GM18505 (cell line): ENCODE data around the gene SHE.

ENCODE experiments used
- ATAC-seq: cut with Tn5 transposase; IDR thresholded peaks from one replicate; pipeline ENCODE4 v1.9.1; 2021; ENCODE audit not compliant: unreplicated experiment
- POLR2A ChIP-seq: IDR thresholded peaks from 4 replicates; pipeline ENCODE4 v1.6.1; 2011; ENCODE audit warnings: borderline replicate concordance; ENCODE audit not compliant: insufficient read depth, insufficient read length; ENCODE audit errors: extremely low read depth

The SHE gene

DNA sequence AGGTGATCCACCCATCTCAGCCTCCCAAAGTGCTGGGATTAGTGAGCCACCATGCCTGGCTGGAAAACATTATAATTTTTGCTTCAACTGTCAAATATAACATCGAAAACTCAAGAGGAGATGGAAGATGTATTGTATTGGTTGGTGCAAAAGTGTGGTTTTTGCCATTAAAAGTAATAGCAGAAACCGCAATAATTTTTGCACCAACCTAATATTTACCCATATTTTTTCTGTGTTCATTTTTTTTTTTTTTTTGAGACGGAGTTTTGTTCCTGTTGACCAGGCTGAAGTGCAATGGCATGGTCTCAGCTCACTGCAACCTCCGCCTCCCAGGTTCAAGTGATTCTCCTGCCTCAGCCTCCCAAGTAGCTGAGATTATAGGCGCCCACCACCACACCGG is 27.1 kb upstream of the SHE start:
- no peak for TF ChIP-seq POLR2A
- no peak for ATAC-seq

DNA sequence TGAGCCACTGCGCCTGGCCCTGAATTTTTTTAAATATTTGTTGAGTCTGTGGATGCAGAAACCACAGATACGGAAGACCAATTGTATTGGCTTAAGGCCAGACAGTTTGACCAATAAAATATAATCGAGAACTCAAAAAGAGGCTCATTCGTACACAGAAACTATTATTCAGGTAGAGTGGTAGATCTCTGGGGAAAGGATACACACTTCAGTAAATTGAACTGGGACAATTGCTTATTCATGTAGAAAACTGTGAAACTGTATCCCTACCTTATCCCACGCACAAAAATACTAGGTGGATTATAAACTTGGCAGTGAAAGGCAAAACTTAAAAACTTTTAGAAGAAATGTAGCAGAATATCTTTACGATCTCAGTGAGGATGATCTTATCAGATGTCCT is 25.0 kb upstream of the SHE start:
- ATAC-seq: no peak
- TF ChIP-seq POLR2A: no peak

DNA sequence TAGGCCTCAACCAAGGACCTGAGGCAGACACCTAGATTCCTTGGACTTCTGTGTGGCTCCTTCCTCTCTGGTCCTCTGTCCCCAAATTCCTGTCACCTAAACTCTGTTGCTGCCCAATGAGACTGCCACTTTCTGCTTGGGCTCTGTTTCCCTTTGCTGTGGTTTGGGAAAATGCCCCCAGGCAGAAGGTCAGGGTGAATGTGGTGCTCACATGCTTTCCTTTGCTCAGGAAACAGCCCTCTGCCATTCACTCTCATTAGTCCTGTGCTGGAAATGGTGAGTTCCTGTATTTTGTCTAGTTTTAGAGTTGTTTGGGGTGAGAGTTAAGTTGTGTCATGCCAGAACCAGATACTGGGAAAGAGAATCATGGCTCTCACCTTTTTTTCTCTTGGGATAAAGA is 22.7 kb upstream of the SHE start:
- no peak for TF ChIP-seq POLR2A

DNA sequence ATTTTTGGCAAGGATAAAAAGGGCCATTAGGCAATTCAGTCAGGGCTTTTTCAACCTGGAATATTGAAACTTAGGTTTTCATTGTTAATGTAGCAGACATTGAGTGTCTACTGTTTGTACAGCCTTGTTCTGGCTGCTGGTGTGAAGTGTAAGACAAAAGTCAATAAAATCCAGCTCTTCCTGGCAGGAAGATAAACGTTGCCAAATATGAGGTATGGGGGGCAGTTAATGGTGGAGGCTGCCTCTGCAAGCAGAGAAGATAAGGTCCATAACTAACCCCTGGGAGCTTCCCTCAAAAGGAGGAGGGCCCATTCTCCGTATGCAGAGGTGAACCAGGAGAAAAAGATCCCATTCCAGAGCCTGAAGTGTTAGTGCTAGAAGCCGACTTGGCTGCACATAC is 19.5 kb upstream of the SHE start:
- ATAC-seq: no peak
- TF ChIP-seq POLR2A: no peak

More for the DNA sequence above, 22.7 kb upstream of the SHE start:
- no peak for ATAC-seq

DNA sequence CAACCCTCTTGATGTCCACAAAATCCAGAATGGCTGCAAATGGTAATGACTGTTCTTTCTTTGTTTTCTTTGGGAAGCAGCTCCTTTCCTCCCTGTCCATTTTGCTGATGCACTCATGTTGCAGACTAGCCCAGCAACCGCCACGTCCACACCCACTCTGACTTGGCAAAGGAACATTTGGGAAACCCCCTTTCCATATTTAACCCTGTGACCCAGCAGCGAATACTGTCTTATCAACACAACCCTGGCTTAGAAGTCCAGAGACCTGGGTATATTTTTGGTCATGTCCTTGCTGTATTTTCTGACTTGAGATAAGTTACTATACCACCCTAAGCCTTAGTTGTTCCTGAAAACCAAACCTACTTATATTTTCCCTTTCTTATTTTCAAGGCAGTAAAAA is 18.1 kb upstream of the SHE start:
- no peak for ATAC-seq
- no peak for TF ChIP-seq POLR2A

DNA sequence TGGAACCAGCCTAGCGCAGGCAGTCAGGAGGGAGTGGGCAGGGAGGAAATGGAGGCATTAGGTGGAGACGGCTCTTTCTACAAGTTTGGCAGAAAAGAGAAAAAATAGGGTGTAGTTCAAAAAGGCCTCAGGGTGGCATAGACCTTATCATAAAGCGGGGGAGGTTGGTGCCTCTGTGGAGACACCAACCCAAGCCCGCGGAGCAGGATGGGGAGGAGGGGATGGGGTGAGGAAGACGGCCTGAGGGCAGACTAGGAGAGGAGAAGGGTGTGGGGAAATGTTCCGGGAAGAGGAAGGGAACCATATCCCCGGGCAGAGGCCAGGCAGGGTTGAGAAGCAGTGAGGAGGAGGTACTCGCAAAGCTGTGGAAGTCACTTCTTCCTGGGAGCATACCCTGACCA is 17.4 kb upstream of the SHE start:
- ATAC-seq: no peak
- TF ChIP-seq POLR2A: no peak

DNA sequence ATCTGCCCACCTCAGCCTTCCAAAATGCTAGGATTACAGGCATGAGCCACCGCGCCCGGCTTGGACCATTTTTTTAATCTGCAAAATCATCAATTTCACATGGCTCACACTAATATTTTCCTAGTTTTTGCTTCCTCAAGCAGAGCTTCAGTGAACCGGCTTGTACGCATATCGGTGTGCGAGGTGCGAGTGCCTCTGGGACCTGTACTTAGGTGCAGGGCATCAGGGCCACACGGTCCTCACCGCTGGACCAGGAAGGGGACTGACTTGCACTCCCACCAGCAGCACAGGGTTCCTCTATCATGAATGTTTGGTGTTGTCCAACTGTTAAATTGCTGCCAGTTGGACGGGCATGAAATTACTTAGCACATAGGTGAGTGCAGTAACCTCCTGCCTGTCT is 15.4 kb upstream of the SHE start:
- no peak for ATAC-seq

DNA sequence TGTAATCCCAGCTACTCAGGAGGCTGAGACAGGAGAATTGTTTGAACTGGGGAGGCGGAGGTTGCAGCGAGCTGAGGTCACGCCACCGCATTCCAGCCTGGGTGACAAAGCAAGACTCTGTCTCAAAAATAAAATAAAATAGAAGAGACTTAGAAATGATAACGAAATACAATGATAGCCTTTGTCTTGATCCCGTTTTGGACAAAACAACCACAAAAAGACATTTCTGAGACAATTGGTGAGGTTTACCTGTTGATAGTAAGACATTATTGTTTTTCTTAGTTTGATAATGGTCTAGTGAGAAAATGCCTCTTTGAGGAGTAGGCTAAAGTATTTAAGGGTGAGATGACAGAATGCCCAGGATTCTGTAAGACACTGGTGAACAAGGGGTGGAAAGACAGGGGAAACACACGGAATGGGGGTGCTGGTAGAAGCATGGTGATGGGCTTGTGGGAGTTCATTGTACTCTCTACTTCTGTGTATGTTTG is 11.9 kb upstream of the SHE start:
- ATAC-seq: no peak
- no peak for TF ChIP-seq POLR2A

More for the DNA sequence above, 15.4 kb upstream of the SHE start:
- TF ChIP-seq POLR2A: no peak

DNA sequence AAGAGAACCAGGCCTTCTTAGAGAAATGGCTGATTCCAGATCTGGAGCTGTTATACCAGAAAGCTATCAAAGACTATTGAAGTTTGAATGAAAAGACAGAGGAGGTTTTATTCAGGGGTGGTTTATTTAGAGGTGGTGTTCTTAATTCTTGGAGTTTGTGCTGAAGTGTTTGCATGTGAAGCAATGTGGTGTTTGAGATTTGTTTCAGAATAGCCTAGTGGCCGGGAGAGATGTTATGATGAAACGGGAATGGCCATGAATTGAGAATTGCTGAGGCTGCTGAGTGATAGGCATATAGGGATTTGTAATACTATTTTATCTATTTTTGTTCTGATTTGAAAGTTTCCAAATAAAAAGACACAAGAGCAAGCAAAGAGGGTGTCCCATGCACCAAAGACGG is 10.5 kb upstream of the SHE start:
- TF ChIP-seq POLR2A: no peak
- ATAC-seq: no peak

DNA sequence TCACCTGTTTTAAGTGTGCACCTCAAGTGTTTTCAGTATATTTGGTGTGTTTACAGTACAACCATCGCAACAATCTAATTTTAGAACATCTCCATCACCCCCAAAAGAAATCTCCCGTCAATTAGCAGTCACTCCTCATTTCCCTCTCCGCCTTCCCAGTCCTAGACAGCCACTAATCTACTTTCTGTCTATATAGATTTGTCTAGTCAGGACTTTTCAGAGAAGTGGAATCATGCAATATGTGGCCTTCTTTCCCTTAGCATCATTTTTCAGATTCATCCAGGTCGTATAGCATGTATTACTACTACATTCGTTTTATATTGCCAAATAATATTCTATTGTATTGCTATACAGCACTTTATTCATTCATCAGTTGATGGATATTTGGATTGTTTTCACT is 1.7 kb upstream of the SHE start:
- ATAC-seq: no peak
- TF ChIP-seq POLR2A: no peak

DNA sequence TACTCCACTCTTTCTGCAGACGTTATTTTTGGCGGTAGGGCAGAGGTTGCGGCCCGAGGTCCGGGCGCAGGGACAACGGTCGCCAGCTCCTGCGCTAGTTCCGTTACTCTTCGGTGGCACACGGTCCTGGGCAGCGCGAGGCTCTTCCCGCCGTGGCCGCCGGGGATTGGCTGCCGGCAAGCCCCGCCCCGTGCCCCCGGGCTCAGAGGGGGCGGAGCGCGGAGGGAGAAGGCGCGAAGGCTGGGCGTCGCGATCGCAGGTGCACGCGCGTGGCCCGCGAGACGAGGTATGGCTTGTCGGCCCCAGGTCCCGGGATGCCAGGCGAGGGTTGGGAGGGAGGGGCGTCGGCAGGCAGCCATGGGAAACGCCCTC is 518 bp upstream of the SHE start:
- no peak for TF ChIP-seq POLR2A
- no peak for ATAC-seq

DNA sequence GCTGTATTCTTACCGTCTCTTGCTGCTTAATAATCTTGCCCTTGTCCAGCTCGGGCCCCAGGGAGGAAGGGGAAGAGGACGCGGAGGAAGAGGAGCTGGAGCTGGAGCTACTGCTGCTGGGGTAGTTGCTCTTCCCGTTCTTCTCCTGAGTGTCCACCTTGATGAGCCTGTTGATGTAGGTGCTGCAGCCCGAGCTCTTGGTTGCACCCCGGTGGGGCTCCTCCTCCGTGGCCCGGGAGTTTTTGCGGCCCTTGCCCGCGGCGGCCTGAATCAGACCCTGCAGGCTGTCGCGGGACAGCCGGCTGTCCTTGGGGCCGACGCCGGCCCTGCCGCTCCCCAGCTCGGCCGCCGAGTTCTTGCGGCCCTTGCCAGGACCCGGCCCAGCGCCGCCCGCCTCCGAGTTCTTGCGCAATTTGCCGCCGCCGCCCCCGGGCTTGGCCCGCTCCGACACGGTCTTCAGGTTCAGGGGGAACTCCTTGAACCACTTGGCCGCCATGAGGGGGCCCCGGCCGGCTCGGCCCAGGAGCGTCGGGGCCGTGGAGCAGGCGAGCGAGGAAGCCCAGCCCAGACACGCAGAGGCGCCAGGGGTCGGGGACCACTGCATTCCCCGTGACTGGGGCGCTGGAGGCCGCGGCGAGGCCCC is 668 bp downstream of the SHE start:
- no peak for TF ChIP-seq POLR2A
- ATAC-seq: no peak

DNA sequence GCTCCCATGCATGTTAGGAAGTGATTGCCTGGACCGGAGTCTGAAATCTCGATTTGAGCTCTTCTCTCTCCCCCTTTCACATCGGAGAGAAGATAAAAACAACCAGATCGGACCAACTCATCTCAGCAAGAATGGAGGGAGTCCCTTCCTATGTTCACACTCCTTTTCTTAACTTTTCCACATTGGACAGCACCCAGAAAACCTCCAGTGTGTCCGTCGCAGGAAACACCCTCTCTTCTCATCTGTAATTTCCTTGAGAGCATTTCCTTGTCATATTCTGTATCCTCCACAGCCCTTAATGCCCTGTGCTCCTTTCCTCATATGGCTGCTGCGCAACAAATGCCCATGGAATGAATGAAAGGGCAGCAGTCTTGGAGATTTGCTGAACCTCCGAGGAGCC is 1.7 kb downstream of the SHE start:
- ATAC-seq: no peak
- no peak for TF ChIP-seq POLR2A

DNA sequence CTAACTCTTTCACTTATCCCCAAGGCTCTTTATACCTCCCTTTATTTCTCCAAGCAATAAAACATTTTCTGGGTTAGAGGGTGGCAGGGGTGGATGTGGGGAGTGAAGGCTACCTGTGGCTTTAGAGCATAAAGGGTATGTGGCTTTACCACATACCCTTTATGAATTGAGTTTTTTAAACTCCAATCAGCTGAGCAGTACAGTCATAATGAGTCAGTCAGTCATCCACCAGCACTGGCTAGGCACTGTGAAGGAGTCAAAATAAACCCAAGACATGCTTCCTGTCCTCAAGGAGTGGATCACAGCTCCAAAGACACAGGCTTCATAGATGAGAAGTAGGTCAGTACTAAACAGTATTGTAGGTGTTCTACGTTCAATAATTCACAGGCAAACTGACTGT is 2.8 kb downstream of the SHE start:
- no peak for ATAC-seq
- TF ChIP-seq POLR2A: no peak
